Tibial nerve (tissue), 4 donors: ENCODE data around the gene ETV7. TPM values are rescaled to one million over a fixed set of nuclear protein-coding genes. Genes with fewer than 3 reads are reported as not detected.

Experiments
- DNase-seq, 2 donors: peaks; one replicate each; pipeline ENCODE4 v3.0.0-alpha.2; 2019; ENCODE audit warnings: low spot score in 2 of 2
- H3K27ac ChIP-seq, 4 donors: fragments of 200-600 bp; sonication (generic) in 3 of 4; one replicate each; pipeline ENCODE4 v1.5.1; 2017 to 2019; ENCODE audit warnings: mild to moderate bottlenecking in 1 of 4
- H3K27me3 ChIP-seq, 2 donors: fragments of 200-600 bp; sonication (generic) in 1 of 2; one replicate each; pipeline versions ENCODE4 v1.5.1 to v1.6.0; 2017 to 2019
- H3K36me3 ChIP-seq, 3 donors: fragments of 200-600 bp; sonication (generic); one replicate each; pipeline ENCODE4 v1.5.1; 2018 to 2019
- H3K4me1 ChIP-seq, 4 donors: fragments of 200-600 bp; sonication (generic) in 3 of 4; one replicate each; pipeline ENCODE4 v1.5.1; 2017 to 2019
- H3K4me3 ChIP-seq, 4 donors: fragments of 200-600 bp; sonication (generic) in 3 of 4; one replicate each; pipeline ENCODE4 v1.5.1; 2017 to 2019; ENCODE audit warnings: mild to moderate bottlenecking in 1 of 4, moderate library complexity in 1 of 4
- H3K9me3 ChIP-seq, 4 donors: fragments of 200-600 bp; sonication (generic) in 3 of 4; one replicate each; pipeline ENCODE4 v1.5.1; 2017 to 2019
- EP300 ChIP-seq, 2 donors: sonication (generic); formaldehyde crosslinking; IDR thresholded peaks; one replicate each; pipeline ENCODE4 v1.6.1; 2017; ENCODE audit warnings: antibody characterized with exemption in 2 of 2, mild to moderate bottlenecking in 1 of 2
- POLR2A ChIP-seq, 2 donors: fragments of 450-650 bp; IDR thresholded peaks; one replicate each; pipeline ENCODE4 v1.6.1; 2017; ENCODE audit warnings: antibody characterized with exemption in 2 of 2, mild to moderate bottlenecking in 2 of 2, moderate library complexity in 2 of 2
- whole genome bisulfite sequencing, 2 donors: methylation state at CpG; one replicate each; pipeline ENCODE4 v1.1.5; 2018; 5-methylcytosine and 5-hydroxymethylcytosine counted together
- total RNA-seq, 4 donors: library from RNA; depleted of rRNA; stranded (reverse); fragments of >200 nt; gene quantifications; one replicate each; pipeline ENCODE4 v1.1.0, GENCODE V29; 2016
- TF ChIP-seq, protein P1 (sequence below), 5 experiments: fragments of 200-600 bp in 3 of 5; fragments of 450-650 bp in 2 of 5; sonication (generic) in 3 of 5; IDR thresholded peaks; one replicate each; pipeline ENCODE4 v1.5.1; 2016 to 2019; ENCODE audit warnings: antibody characterized with exemption in 5 of 5, mild to moderate bottlenecking in 3 of 5, moderate library complexity in 2 of 5

The ETV7 gene
- total RNA-seq, 4 donors from 2014 or later, result 0.60 to 9.2 (median 2.9) TPM

GRCh38 chr6:36349240-36349639 is 38.2 kb downstream of the ETV7 start:
- peaks cover 0 to 22% (median 10%) of the 10 kb centered on the region in 4 donors for H3K4me1 ChIP-seq
- TF ChIP-seq EP300 (IDR thresholded peaks at IDR 0.05) (no peak), POLR2A (IDR thresholded peaks at IDR 0.05) (no peak)
- TF ChIP-seq, protein P1, sequence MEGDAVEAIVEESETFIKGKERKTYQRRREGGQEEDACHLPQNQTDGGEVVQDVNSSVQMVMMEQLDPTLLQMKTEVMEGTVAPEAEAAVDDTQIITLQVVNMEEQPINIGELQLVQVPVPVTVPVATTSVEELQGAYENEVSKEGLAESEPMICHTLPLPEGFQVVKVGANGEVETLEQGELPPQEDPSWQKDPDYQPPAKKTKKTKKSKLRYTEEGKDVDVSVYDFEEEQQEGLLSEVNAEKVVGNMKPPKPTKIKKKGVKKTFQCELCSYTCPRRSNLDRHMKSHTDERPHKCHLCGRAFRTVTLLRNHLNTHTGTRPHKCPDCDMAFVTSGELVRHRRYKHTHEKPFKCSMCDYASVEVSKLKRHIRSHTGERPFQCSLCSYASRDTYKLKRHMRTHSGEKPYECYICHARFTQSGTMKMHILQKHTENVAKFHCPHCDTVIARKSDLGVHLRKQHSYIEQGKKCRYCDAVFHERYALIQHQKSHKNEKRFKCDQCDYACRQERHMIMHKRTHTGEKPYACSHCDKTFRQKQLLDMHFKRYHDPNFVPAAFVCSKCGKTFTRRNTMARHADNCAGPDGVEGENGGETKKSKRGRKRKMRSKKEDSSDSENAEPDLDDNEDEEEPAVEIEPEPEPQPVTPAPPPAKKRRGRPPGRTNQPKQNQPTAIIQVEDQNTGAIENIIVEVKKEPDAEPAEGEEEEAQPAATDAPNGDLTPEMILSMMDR (IDR thresholded peaks at IDR 0.05), result no peak
- H3K9me3 ChIP-seq, result no peaks in the 10 kb centered on the region
- H3K36me3 ChIP-seq, result no peaks in the 10 kb centered on the region
- no peak overlapping the region for H3K27ac ChIP-seq
- no peak for DNase-seq
- WGBS, 2 donors, result 83 to 95% methylated on average over 6 of the region's 6 CpGs
- no peak overlapping the region for H3K4me3 ChIP-seq
- H3K27me3 ChIP-seq, result no peaks in the 10 kb centered on the region

- Histone ChIP-seq H3K36me3 (no peaks in the 10 kb centered on the region), H3K27ac (no peak overlapping the region), H3K27me3 (no peaks in the 10 kb centered on the region), H3K4me1 (peaks cover 0 to 22% (median 10%) of the 10 kb centered on the region in 4 donors), H3K4me3 (no peak overlapping the region), H3K9me3 (no peaks in the 10 kb centered on the region)
- WGBS, 2 donors, result 87 to 91% methylated on average over 4 of the region's 4 CpGs
- no peak for DNase-seq
- no peak for TF ChIP-seq POLR2A (IDR thresholded peaks at IDR 0.05)
- TF ChIP-seq, protein P1 (IDR thresholded peaks at IDR 0.05), result no peak
Observed at GRCh38 chr6:36347621-36348020, 39.8 kb downstream of the ETV7 start.

DNA sequence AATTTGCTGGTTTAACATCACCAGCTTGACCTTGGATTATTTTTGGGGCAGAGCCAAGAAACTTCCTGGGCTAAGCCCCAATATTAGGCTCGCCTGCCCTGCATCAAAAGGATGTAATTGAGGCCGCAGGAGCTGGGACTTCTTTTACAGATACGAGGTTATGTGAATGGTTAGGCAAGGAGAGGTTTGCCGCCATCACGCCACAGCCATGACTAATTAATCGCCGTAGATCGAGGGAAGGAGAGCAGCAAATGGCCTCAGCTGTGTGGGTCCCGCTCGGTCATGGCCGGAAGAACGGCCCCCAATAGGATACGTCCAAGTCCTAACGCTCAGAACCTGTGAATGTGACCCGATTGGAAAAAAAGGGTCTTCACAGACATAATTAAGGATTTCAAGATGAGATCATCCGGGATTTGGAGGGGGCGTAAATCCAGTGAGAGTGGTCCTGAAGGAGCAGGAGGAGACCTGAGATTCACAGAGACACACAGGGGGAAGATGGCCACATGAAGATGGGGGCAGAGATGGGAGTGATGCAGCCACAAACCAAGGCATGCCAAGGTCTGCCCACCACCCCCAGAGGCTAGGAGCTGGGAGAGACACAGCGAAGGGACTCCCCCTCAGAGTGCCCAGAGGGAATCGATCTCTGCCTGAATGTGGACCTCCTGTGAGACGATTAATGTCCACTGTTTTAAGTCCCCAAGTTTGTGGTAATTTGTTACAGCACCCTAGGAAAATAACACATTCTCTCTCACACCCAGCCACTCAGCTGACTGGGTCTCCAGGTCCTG is 40.8 kb downstream of the ETV7 start:
- Histone ChIP-seq H3K4me1 (peaks cover 0 to 23% (median 10%) of the 10 kb centered on the region in 4 donors), H3K27ac (no peak overlapping the region), H3K4me3 (no peak overlapping the region), H3K36me3 (no peaks in the 10 kb centered on the region), H3K9me3 (no peaks in the 10 kb centered on the region), H3K27me3 (no peaks in the 10 kb centered on the region)
- TF ChIP-seq, protein P1 (IDR thresholded peaks at IDR 0.05), result no peak
- TF ChIP-seq POLR2A (IDR thresholded peaks at IDR 0.05) (no peak), EP300 (IDR thresholded peaks at IDR 0.05) (no peak)
- 89% methylated on average over 20 of the region's 20 CpGs for WGBS, 2 donors
- DNase-seq, result no peak

GRCh38 chr6:36345681-36346466 is 41.6 kb downstream of the ETV7 start:
- DNase-seq, result no peak
- TF ChIP-seq POLR2A (IDR thresholded peaks at IDR 0.05) (no peak), EP300 (IDR thresholded peaks at IDR 0.05) (no peak)
- TF ChIP-seq, protein P1 (IDR thresholded peaks at IDR 0.05), result no peak
- Histone ChIP-seq H3K27me3 (no peaks in the 10 kb centered on the region), H3K36me3 (no peaks in the 10 kb centered on the region), H3K9me3 (no peaks in the 10 kb centered on the region), H3K27ac (no peak overlapping the region), H3K4me3 (no peak overlapping the region), H3K4me1 (peaks cover 0 to 24% (median 4%) of the 10 kb centered on the region in 4 donors)
- 74 to 83% methylated on average over 13 of the region's 13 CpGs for WGBS, 2 donors
